ENCODE data around the gene INTS11.

GRCh38 chr1:1274299-1274930 lies 50.0 kb downstream of the INTS11 start:
- TF ChIP-seq CTCF (IDR thresholded peaks at IDR 0.05; ENCODE audit: low read depth, low read length, poor library complexity, severe bottlenecking) (no peak), EZH2phosphoT487 (IDR thresholded peaks at IDR 0.05; ENCODE audit: borderline replicate concordance, low read length) (no peak)
